HG02938 (cell line): ENCODE results near the gene LIN7C.

Experiments
- ATAC-seq: cut with Tn5 transposase; IDR thresholded peaks from one replicate; pipeline ENCODE4 v1.9.1; 2021; ENCODE audit warnings: mild to moderate bottlenecking, moderate library complexity; ENCODE audit not compliant: unreplicated experiment

The LIN7C gene

DNA sequence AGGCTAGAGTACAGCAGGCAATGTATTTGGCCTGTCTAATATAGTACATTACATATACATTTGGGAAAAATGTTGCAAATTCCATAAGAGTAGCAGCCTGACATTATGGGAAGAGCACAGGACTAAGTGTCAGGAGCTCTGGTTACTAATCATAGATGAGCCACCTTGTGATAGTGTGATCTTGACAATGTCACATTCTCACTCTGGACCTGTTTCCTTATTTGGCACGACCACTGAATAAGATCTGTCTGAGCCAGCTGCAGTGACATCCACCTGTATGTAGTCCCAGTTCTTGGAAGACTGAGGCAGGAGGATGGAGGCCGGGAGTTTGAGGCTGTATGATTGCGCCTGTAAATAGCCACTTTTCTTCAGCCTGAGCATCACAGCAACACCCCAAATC lies 5.7 kb upstream of the LIN7C start:
- ATAC-seq = no peak

DNA sequence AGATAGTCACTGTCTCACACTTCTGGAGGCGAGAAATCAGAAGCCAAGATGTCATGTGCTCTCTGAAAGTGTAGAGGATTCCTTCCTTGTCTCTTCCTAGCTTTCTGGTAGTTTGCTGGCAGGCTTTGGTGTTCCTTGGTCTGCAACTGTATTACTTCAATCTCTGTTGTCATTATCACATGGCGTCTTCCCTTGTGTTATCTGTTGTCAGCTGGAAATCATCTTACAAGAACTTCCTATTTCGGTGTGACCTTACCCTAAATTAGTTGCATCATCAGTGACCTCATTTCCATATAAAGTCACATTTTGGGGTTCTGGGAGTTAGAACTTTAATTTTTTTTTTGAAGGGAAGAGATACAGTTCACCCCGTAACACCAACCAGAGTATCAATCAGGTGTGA lies 3.3 kb upstream of the LIN7C start:
- ATAC-seq = no peak

GRCh38 chr11:27507557-27508322 lies 1.2 kb upstream of the LIN7C start:
- no peak for ATAC-seq

GRCh38 chr11:27505781-27506180 lies 788 bp downstream of the LIN7C start:
- peak; percentile 2 for ATAC-seq

DNA sequence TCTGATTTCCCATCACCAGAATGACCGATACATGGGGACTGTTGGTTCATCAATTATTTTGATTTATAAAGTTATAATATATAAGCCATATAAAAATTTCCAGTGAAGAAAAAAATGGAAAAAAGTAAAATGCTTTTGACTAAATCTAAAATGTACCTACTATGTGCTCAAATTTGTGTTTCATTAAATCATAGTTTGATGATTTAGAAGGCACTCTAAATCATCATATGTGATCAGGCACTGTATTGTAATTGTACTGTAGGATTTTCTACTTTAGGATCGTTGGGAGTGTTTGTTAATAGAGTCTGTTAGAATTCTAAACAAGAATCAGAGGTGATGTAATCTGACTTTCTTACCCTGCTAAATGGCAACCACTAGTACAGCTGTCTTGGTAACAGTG lies 2.4 kb downstream of the LIN7C start:
- no peak for ATAC-seq

GRCh38 chr11:27501100-27501499 lies 5.5 kb downstream of the LIN7C start:
- ATAC-seq = no peak

- no peak for ATAC-seq
These were observed 8.7 kb downstream of the LIN7C start for GRCh38 chr11:27497911-27498310.

GRCh38 chr11:27497284-27497866 lies 9.2 kb downstream of the LIN7C start:
- peak; percentile 75 for ATAC-seq

GRCh38 chr11:27496461-27496860 lies 10.1 kb downstream of the LIN7C start:
- ATAC-seq = no peak

DNA sequence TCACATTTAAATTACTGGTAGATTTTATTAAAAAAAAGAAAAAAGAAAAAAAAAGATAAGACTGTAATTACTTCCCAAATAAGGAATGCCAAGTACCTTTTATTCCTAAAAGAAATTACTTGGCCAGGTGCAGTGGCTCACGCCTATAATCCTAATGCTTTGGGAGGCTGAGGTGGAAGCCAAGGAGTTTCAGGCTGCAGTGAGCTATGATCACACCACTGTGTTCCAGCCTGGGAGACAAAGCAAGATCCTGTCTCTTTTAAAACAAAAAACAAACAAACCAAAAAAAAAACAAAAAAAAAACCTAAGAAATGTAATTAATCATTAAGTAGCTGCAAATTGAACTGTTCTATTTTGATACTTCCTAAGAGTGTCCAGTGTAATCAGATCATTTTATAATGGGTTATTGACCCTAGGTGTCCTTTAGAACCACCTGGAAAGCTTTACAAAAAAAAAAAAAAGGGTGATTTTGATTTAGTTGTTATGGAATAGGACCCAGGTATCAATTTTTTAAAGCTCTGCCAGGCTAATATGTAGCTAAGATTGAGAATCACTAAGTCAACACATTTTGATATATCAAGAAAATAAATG lies 10.8 kb downstream of the LIN7C start:
- ATAC-seq = no peak

- ATAC-seq = no peak
These were observed 17.5 kb downstream of the LIN7C start for GRCh38 chr11:27489092-27489491.

DNA sequence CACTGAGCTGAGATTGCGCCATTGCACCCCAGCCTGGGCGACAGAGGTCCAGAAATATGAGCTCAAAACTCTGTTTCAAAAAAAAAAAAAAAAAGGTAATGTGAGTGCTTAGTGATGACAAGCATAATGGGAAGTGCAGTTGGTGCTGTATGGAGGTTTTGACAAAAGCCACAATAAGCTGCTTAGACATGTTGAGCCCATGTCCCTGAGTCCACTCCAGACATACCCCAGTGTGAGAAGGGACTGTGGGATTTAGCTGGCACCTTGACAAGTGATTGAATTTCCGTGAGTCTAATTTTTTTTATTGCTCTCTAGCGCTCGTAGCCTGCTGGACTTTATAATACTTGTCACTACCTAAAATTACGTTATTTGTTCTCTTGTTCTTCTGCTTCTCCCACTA lies 18.9 kb downstream of the LIN7C start:
- ATAC-seq = no peak

GRCh38 chr11:27485930-27486773 lies 20.4 kb downstream of the LIN7C start:
- ATAC-seq = peak; percentile 66

- ATAC-seq = no peak
These were observed 23.8 kb downstream of the LIN7C start for GRCh38 chr11:27482793-27483192.

DNA sequence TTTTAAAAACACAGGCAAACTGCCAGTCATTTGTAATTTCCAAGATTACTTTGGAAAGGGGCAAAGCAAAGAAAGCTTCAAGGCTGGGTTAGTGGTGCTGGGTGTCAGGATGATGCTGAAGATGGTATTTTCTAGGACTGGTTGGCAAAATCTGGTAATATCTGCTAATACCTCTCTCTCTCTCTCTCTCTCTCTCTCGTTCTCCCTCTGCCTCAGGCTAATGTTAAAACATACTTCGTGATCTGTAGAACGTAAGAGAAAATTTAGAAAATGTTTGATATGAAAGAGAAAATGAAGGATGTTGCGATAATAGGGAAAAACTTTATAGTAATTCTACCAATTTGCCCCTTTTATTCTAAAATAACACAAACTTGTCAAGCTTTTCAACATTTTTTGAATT lies 24.6 kb downstream of the LIN7C start:
- no peak for ATAC-seq

- ATAC-seq = no peak
These were observed 28.7 kb downstream of the LIN7C start for GRCh38 chr11:27477831-27478230.

DNA sequence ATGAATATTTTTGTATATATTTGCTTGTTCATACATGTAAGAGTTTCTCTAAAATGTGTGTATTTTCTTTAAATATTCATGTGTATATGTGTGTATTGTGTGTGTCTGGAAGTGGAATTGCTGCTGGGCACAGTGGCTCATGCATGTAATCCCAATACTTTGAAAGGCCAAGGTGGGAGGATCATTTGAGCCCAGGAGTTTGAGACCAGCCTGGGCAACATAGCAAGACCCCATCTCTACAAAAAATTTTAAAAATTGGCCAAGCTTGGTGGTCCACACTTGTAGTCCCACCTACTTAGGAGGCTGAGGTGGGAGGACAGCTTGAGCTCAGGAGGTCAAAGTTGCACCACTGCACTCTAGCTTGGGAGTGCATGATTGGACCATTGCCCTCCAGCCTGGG lies 29.3 kb downstream of the LIN7C start:
- no peak for ATAC-seq

GRCh38 chr11:27475622-27476021 lies 30.9 kb downstream of the LIN7C start:
- no peak for ATAC-seq

DNA sequence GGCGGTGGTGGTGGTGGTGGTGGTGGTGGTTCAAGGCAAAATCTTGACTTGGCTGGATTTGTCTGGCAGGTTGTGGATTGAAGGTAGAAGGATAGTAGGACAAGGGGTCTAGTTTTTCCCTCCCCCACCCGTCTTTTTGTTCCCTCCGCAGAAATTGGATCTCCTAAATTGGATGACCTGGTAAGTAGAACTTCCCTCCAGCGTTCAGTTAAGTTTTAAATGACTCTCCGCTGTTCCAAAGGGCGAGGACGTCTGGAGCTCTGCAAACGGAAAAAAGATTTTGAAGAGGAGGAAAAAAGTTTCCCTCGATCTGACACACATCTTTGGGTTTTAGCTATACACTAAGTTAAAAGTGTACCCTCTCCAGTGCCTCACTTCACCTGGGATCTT lies 33.6 kb downstream of the LIN7C start:
- no peak for ATAC-seq

- ATAC-seq = peak; percentile 91
These were observed 34.1 kb downstream of the LIN7C start, which contains the start of gene LGR4 for GRCh38 chr11:27472398-27473016. Gene LGR4 (minus strand): TSS chr11:27472790. CDS start chr11:27472302, 488 bp downstream.
